GM12801 (cell line): ENCODE data around the gene SLC44A4.

Experiments used
- CTCF ChIP-seq: IDR thresholded peaks from one replicate; pipeline ENCODE4 v1.5.1; 2011; ENCODE audit warnings: control low read depth; ENCODE audit not compliant: insufficient read length; ENCODE audit errors: extremely low read depth

The SLC44A4 gene

GRCh38 chr6:31829633-31830283, 49.0 kb downstream of the SLC44A4 start:
- no peak for TF ChIP-seq CTCF

DNA sequence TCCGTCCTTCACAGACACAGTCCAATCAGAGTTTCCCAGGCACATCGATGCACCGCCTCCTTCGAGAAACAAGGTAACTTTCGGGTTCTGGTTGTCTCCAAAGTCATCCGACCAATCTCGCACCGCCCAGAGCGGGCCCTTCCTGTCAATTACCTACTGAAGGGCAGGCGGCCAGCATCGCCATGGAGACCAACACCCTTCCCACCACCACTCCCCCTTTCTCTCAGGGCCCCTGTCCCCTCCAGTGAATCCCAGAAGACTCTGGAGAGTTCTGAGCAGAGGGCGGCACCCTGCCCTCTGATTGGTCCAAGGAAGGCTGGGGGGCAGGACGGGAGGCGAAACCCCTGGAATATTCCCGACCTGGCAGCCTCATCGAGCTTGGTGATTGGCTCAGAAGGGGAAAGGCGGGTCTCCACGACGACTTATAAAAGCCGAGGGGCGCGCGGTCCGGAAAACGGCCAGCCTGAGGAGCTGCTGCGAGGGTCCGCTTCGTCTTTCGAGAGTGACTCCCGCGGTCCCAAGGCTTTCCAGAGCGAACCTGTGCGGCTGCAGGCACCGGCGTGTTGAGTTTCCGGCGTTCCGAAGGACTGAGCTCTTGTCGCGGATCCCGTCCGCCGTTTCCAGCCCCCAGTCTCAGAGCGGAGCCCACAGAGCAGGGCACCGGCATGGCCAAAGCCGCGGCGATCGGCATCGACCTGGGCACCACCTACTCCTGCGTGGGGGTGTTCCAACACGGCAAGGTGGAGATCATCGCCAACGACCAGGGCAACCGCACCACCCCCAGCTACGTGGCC, 51.3 kb downstream of the SLC44A4 start, which contains the start of gene HSPA1B:
Gene HSPA1B (plus strand): TSS at position 453 of the 794 bp plus-strand sequence. CDS start 213 bp downstream, at position 666.
- no peak for TF ChIP-seq CTCF

DNA sequence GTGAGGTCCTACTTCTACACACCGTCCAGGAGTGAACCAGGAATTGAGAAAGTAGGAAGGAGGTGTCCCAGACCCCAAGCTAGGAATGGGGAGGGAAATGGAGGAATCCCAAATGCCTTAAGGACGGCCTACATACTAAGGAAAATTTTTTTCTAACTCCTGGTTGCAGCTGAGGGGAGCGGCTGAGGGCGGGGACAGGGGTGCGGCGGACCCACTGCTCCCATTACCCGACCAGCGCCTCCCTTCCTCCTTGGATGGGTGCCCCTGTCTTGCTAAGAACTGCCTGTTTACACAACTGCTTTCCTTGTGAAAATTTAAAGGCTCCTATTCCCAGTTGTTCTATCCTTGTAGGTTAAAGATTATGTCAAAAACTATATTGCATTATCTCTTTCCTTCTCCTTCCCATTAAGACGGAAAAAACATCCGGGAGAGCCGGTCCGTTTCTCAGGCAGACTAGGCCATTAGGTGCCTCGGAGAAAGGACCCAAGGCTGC, 52.0 kb downstream of the SLC44A4 start:
- TF ChIP-seq CTCF = no peak

- no peak for TF ChIP-seq CTCF
Observed at GRCh38 chr6:31825553-31825952, 53.2 kb downstream of the SLC44A4 start.

- no peak for TF ChIP-seq CTCF
Observed at GRCh38 chr6:31822036-31822821, 56.6 kb downstream of the SLC44A4 start.

GRCh38 chr6:31821301-31822035, 57.3 kb downstream of the SLC44A4 start:
- no peak for TF ChIP-seq CTCF
